T-helper 22 cell (primary cell): ENCODE measurements around the gene RCCD1.

Experiments
- DNase-seq: peaks from one replicate; pipeline ENCODE4 v3.0.0-alpha.2; 2020; ENCODE audit warnings: low read depth

The RCCD1 gene

GRCh38 chr15:90945091-90945490, 9.6 kb upstream of the RCCD1 start:
- DNase-seq, result no peak

GRCh38 chr15:90946538-90946937, 8.1 kb upstream of the RCCD1 start:
- DNase-seq, result no peak

GRCh38 chr15:90946941-90947576, 7.6 kb upstream of the RCCD1 start:
- DNase-seq, result no peak

GRCh38 chr15:90947577-90948357, 6.9 kb upstream of the RCCD1 start:
- no peak for DNase-seq

- DNase-seq, result no peak
These were observed 6.2 kb upstream of the RCCD1 start for GRCh38 chr15:90948506-90948905.

GRCh38 chr15:90949979-90950675, 4.6 kb upstream of the RCCD1 start:
- no peak for DNase-seq

- DNase-seq, result no peak
These were observed 4.0 kb upstream of the RCCD1 start for GRCh38 chr15:90950676-90951075.

- no peak for DNase-seq
These were observed 1.6 kb upstream of the RCCD1 start for GRCh38 chr15:90952901-90953677.

GRCh38 chr15:90953947-90954711, 555 bp upstream of the RCCD1 start:
- DNase-seq, result no peak

GRCh38 chr15:90955624-90956273, 1.1 kb downstream of the RCCD1 start:
- no peak for DNase-seq

GRCh38 chr15:90956274-90957030, 1.8 kb downstream of the RCCD1 start:
- DNase-seq, result peak; percentile 29

- no peak for DNase-seq
These were observed 2.5 kb downstream of the RCCD1 start for GRCh38 chr15:90957031-90957790.

- no peak for DNase-seq
These were observed 3.1 kb downstream of the RCCD1 start for GRCh38 chr15:90957791-90958190.

GRCh38 chr15:90959028-90959595, 4.4 kb downstream of the RCCD1 start:
- DNase-seq, result no peak

GRCh38 chr15:90959894-90960293, 5.2 kb downstream of the RCCD1 start:
- DNase-seq, result no peak

GRCh38 chr15:90960298-90961091, 5.8 kb downstream of the RCCD1 start:
- DNase-seq, result no peak

GRCh38 chr15:90962021-90962420, 7.3 kb downstream of the RCCD1 start:
- no peak for DNase-seq

- no peak for DNase-seq
These were observed 11.6 kb downstream of the RCCD1 start for GRCh38 chr15:90966262-90966661.
